Esophagus muscularis mucosa (tissue), 3 donors: ENCODE results near the gene MYLK.

Experiments used
- CTCF ChIP-seq, 3 experiments: fragments of 200-600 bp in 2 of 3; fragments of 450-650 bp in 1 of 3; sonication (generic) in 2 of 3; IDR thresholded peaks; one replicate each; pipeline ENCODE4 v1.5.1; 2017 to 2019; ENCODE audit warnings: antibody characterized with exemption in 3 of 3, mild to moderate bottlenecking in 2 of 3, moderate library complexity in 1 of 3
- EP300 ChIP-seq: sonication (generic); formaldehyde crosslinking; IDR thresholded peaks from one replicate; pipeline ENCODE4 v1.6.1; 2017; ENCODE audit warnings: antibody characterized with exemption

- TF ChIP-seq CTCF (IDR thresholded peaks at IDR 0.05) (no peak), EP300 (no peak)
Observed at GRCh38 chr3:123656691-123657090, 227.4 kb downstream of the MYLK start.
